ENCODE results near the gene CBX5.
A peak's percentile ranks its signal among the peaks of the same experiment; 100 is the strongest.

GRCh38 chr12:54222609-54223008, 57.3 kb downstream of the CBX5 start:
- TF ChIP-seq NRF1 (IDR thresholded peaks at IDR 0.05; ENCODE audit: low read depth, low read length) = no peak
- TF ChIP-seq CTCF (IDR thresholded peaks at IDR 0.05) = no peak
- no peak for TF ChIP-seq GABPA (IDR thresholded peaks at IDR 0.05; ENCODE audit: low read depth)
- TF ChIP-seq MAX (IDR thresholded peaks at IDR 0.05; ENCODE audit: low read depth) = 0 out of 2 replicates have a peak, but pooled peaks have one; percentile 28
- TF ChIP-seq EZH2phosphoT487 (IDR thresholded peaks at IDR 0.05; ENCODE audit: borderline replicate concordance, low read depth) = no peak
- TF ChIP-seq RFX5 (IDR thresholded peaks at IDR 0.05; ENCODE audit: low read length) = no peak
- TF ChIP-seq YY1 (IDR thresholded peaks at IDR 0.05; ENCODE audit: low read depth) = no peak
- TF ChIP-seq MXI1 (IDR thresholded peaks at IDR 0.05; ENCODE audit: low read depth, low read length) = no peak

All from SK-N-SH (cell line).